SK-N-SH treated with all-trans-retinoic acid at 6 μM for 48 hours (cell line): ENCODE data around the gene NEBL.

Experiments
- ATAC-seq: fragments of 200-7000 bp; cut with Tn5 transposase; 3 replicates; pipeline ENCODE4 v1.9.1; 2020; ENCODE audit warnings: mild to moderate bottlenecking, moderate library complexity
- ARNTL ChIP-seq: fragments of 450-650 bp; formaldehyde crosslinking; IDR thresholded peaks from 2 replicates; pipeline ENCODE4 v1.5.0; 2020; ENCODE audit warnings: low read depth, mild to moderate bottlenecking, moderate library complexity, borderline replicate concordance
- BACH2 ChIP-seq: fragments of 250-450 bp; sonication (Bioruptor Pico); IDR thresholded peaks from 2 replicates; pipeline ENCODE4 v1.9.0; 2021; ENCODE audit warnings: mild to moderate bottlenecking, borderline replicate concordance
- CSDC2 ChIP-seq: fragments of 250-450 bp; sonication (Bioruptor Pico); IDR thresholded peaks from 2 replicates; pipeline ENCODE4 v1.5.0; 2020; ENCODE audit warnings: mild to moderate bottlenecking, moderate library complexity
- ESRRG ChIP-seq: fragments of 250-450 bp; sonication (Bioruptor Pico); IDR thresholded peaks from 2 replicates; pipeline ENCODE4 v1.6.1; 2021; ENCODE audit warnings: mild to moderate bottlenecking
- GLIS3 ChIP-seq: fragments of 250-450 bp; sonication (Bioruptor Pico); IDR thresholded peaks from 2 replicates; pipeline ENCODE4 v1.5.0; 2020; ENCODE audit warnings: mild to moderate bottlenecking, moderate library complexity
- ISL1 ChIP-seq: fragments of 250-450 bp; sonication (Bioruptor Pico); IDR thresholded peaks from 2 replicates; pipeline ENCODE4 v2.1.2; 2022; ENCODE audit warnings: mild to moderate bottlenecking, moderate library complexity
- OSR1 ChIP-seq: fragments of 250-450 bp; sonication (Bioruptor Pico); IDR thresholded peaks from 2 replicates; pipeline ENCODE4 v1.8.0; 2022; ENCODE audit warnings: moderate library complexity, mild to moderate bottlenecking, inconsistent platforms
- POU6F1 ChIP-seq: fragments of 250-450 bp; sonication (Bioruptor Pico); IDR thresholded peaks from 2 replicates; pipeline ENCODE4 v1.8.0; 2021; ENCODE audit warnings: low read depth, mild to moderate bottlenecking, moderate library complexity, borderline replicate concordance
- PPARA ChIP-seq: fragments of 250-450 bp; sonication (Bioruptor Pico); IDR thresholded peaks from 2 replicates; pipeline ENCODE4 v1.5.0; 2020; ENCODE audit warnings: mild to moderate bottlenecking, borderline replicate concordance
- SNAI2 ChIP-seq: fragments of 250-450 bp; sonication (Bioruptor Pico); IDR thresholded peaks from 2 replicates; pipeline ENCODE4 v1.5.0; 2020; ENCODE audit warnings: mild to moderate bottlenecking, moderate library complexity
- TCF4 ChIP-seq: fragments of 250-450 bp; sonication (Bioruptor Pico); IDR thresholded peaks from 2 replicates; pipeline ENCODE4 v1.8.0; 2021; ENCODE audit warnings: mild to moderate bottlenecking, moderate library complexity, borderline replicate concordance
- ZC3H10 ChIP-seq: fragments of 250-450 bp; sonication (Bioruptor Pico); IDR thresholded peaks from 2 replicates; pipeline ENCODE4 v1.5.1; 2021; ENCODE audit warnings: mild to moderate bottlenecking, moderate library complexity
- ZFP3 ChIP-seq: fragments of 250-450 bp; sonication (Bioruptor Pico); IDR thresholded peaks from 2 replicates; pipeline ENCODE4 v1.5.0; 2020; ENCODE audit warnings: mild to moderate bottlenecking, moderate library complexity
- ZFP30 ChIP-seq: fragments of 450-650 bp; formaldehyde crosslinking; IDR thresholded peaks from 2 replicates; pipeline ENCODE4 v1.5.0; 2022; ENCODE audit warnings: mild to moderate bottlenecking, moderate library complexity
- ZNF565 ChIP-seq: fragments of 450-650 bp; formaldehyde crosslinking; conservative IDR thresholded peaks from 2 replicates; pipeline ENCODE4 v1.5.0; 2020; ENCODE audit warnings: low read depth, mild to moderate bottlenecking, moderate library complexity
- ZNF70 ChIP-seq: fragments of 450-650 bp; formaldehyde crosslinking; IDR thresholded peaks from 2 replicates; pipeline ENCODE4 v1.5.0; 2020; ENCODE audit warnings: mild to moderate bottlenecking, moderate library complexity
- ZNF8 ChIP-seq: fragments of 450-650 bp; formaldehyde crosslinking; IDR thresholded peaks from 2 replicates; pipeline ENCODE4 v1.5.0; 2020; ENCODE audit warnings: mild to moderate bottlenecking, moderate library complexity
- TF ChIP-seq, protein P1 (sequence below): fragments of 250-450 bp; sonication (Bioruptor Pico); IDR thresholded peaks from 2 replicates; pipeline ENCODE4 v1.5.1; 2021; ENCODE audit warnings: mild to moderate bottlenecking, moderate library complexity
- TF ChIP-seq, protein P2 (sequence below): fragments of 250-450 bp; sonication (Bioruptor Pico); IDR thresholded peaks from 2 replicates; pipeline ENCODE4 v1.8.0; 2020; ENCODE audit warnings: mild to moderate bottlenecking, moderate library complexity, borderline replicate concordance
- TF ChIP-seq, protein P3 (sequence below): fragments of 250-450 bp; sonication (Bioruptor Pico); IDR thresholded peaks from 2 replicates; pipeline ENCODE4 v1.5.1; 2020; ENCODE audit warnings: low read depth, mild to moderate bottlenecking, moderate library complexity

NEBL gene

DNA sequence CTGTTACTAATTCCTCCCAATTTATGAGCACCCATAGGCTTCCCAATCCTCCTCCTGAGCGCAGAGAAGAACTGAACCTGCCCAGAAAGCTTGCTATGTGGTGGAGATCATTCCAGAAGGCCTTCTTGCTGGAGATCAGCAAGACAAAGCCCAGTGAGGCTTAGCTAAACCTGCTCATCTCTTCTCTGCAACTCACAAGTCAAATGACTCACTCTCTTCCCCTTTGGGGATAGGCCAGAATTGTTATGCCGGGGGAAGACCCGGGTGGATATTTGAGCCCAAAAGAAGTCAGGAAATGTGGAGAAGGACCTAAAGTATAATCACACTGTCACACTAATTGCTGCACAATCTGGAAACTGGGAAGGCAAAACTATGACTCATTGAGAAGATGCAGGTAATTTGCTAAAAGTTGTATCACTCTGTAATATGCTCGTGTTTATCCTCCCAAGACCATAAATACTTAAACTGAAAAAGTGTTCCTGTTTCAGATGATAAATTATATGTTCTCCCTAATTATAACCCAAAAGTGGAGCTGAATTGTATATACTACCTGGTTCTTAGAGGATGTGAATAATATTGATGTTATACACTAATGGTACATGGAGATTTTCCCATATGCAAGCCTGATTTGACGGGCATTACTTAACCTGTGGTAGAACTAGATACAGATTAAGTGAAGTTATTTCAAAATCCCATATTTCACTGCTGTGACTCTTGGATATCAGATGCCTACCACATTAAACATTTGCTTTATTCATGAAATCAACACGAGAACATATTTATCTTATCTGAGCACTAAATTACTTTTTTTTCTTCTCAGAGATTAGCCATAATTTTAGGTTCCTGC, 6.4 kb downstream of the NEBL start:
- no peak for ATAC-seq
- TF ChIP-seq ESRRG (CRISPR knock-in tag) (no peak), ARNTL (CRISPR knock-in tag) (no peak), ISL1 (CRISPR knock-in tag) (no peak), ZFP30 (CRISPR knock-in tag) (no peak), CSDC2 (CRISPR knock-in tag) (no peak), ZNF565 (CRISPR knock-in tag) (no peak)
- TF ChIP-seq, protein P1, sequence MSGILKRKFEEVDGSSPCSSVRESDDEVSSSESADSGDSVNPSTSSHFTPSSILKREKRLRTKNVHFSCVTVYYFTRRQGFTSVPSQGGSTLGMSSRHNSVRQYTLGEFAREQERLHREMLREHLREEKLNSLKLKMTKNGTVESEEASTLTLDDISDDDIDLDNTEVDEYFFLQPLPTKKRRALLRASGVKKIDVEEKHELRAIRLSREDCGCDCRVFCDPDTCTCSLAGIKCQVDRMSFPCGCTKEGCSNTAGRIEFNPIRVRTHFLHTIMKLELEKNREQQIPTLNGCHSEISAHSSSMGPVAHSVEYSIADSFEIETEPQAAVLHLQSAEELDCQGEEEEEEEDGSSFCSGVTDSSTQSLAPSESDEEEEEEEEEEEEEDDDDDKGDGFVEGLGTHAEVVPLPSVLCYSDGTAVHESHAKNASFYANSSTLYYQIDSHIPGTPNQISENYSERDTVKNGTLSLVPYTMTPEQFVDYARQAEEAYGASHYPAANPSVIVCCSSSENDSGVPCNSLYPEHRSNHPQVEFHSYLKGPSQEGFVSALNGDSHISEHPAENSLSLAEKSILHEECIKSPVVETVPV (CRISPR knock-in tag) = no peak
- TF ChIP-seq, protein P2, sequence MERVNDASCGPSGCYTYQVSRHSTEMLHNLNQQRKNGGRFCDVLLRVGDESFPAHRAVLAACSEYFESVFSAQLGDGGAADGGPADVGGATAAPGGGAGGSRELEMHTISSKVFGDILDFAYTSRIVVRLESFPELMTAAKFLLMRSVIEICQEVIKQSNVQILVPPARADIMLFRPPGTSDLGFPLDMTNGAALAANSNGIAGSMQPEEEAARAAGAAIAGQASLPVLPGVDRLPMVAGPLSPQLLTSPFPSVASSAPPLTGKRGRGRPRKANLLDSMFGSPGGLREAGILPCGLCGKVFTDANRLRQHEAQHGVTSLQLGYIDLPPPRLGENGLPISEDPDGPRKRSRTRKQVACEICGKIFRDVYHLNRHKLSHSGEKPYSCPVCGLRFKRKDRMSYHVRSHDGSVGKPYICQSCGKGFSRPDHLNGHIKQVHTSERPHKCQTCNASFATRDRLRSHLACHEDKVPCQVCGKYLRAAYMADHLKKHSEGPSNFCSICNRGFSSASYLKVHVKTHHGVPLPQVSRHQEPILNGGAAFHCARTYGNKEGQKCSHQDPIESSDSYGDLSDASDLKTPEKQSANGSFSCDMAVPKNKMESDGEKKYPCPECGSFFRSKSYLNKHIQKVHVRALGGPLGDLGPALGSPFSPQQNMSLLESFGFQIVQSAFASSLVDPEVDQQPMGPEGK (CRISPR knock-in tag) = no peak

GRCh38 chr10:20890009-20890408, 7.1 kb downstream of the NEBL start:
- no peak for TF ChIP-seq ZNF565 (CRISPR knock-in tag)
- no peak for TF ChIP-seq BACH2 (CRISPR knock-in tag)
- TF ChIP-seq TCF4 (CRISPR knock-in tag) = no peak
- TF ChIP-seq POU6F1 = no peak
- no peak for TF ChIP-seq ARNTL (CRISPR knock-in tag)
- no peak for TF ChIP-seq ZC3H10
- TF ChIP-seq, protein P3, sequence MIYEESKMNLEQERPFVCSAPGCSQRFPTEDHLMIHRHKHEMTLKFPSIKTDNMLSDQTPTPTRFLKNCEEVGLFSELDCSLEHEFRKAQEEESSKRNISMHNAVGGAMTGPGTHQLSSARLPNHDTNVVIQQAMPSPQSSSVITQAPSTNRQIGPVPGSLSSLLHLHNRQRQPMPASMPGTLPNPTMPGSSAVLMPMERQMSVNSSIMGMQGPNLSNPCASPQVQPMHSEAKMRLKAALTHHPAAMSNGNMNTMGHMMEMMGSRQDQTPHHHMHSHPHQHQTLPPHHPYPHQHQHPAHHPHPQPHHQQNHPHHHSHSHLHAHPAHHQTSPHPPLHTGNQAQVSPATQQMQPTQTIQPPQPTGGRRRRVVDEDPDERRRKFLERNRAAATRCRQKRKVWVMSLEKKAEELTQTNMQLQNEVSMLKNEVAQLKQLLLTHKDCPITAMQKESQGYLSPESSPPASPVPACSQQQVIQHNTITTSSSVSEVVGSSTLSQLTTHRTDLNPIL (CRISPR knock-in tag) = no peak
- no peak for TF ChIP-seq ESRRG (CRISPR knock-in tag)
- TF ChIP-seq ZFP30 (CRISPR knock-in tag) = no peak
- no peak for TF ChIP-seq PPARA (CRISPR knock-in tag)
- TF ChIP-seq SNAI2 (CRISPR knock-in tag) = no peak
- no peak for TF ChIP-seq CSDC2 (CRISPR knock-in tag)
- TF ChIP-seq ISL1 (CRISPR knock-in tag) = no peak
- TF ChIP-seq GLIS3 (CRISPR knock-in tag) = no peak
- ATAC-seq = no peak

GRCh38 chr10:20888620-20889330, 8.3 kb downstream of the NEBL start:
- no peak for TF ChIP-seq GLIS3 (CRISPR knock-in tag)
- no peak for TF ChIP-seq ZFP3 (CRISPR knock-in tag)
- no peak for TF ChIP-seq PPARA (CRISPR knock-in tag)
- no peak for TF ChIP-seq ZFP30 (CRISPR knock-in tag)
- no peak for TF ChIP-seq ZNF565 (CRISPR knock-in tag)
- TF ChIP-seq BACH2 (CRISPR knock-in tag) = no peak
- TF ChIP-seq POU6F1 = no peak
- no peak for TF ChIP-seq OSR1
- TF ChIP-seq ZNF70 (CRISPR knock-in tag) = no peak
- TF ChIP-seq, protein P2 (CRISPR knock-in tag) = no peak
- no peak for TF ChIP-seq CSDC2 (CRISPR knock-in tag)
- TF ChIP-seq, protein P3 (CRISPR knock-in tag) = no peak
- TF ChIP-seq ISL1 (CRISPR knock-in tag) = no peak
- no peak for TF ChIP-seq SNAI2 (CRISPR knock-in tag)
- TF ChIP-seq ZNF8 (CRISPR knock-in tag) = no peak
- ATAC-seq = peak; percentile 27; the same call in 1 of the 3 replicates
